RPMI7951 (cell line): ENCODE measurements around the gene FIBCD1. TPM values are rescaled to one million over a fixed set of nuclear protein-coding genes. Genes with fewer than 3 reads are reported as not detected.

ENCODE experiments used
- DNase-seq: peaks from one replicate; pipeline ENCODE4 v3.0.0-alpha.2; 2012; ENCODE audit warnings: low read depth
- total RNA-seq: library from RNA; depleted of rRNA; stranded (reverse); fragments of >200 nt; shearing (Covaris generic); gene quantifications from 2 replicates; pipeline ENCODE4 v1.2.3, GENCODE V29; 2014; rRNA removed

FIBCD1 gene, protein sequence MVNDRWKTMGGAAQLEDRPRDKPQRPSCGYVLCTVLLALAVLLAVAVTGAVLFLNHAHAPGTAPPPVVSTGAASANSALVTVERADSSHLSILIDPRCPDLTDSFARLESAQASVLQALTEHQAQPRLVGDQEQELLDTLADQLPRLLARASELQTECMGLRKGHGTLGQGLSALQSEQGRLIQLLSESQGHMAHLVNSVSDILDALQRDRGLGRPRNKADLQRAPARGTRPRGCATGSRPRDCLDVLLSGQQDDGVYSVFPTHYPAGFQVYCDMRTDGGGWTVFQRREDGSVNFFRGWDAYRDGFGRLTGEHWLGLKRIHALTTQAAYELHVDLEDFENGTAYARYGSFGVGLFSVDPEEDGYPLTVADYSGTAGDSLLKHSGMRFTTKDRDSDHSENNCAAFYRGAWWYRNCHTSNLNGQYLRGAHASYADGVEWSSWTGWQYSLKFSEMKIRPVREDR
- total RNA-seq = 15.6 and 16.9 TPM in 2 replicates

DNA sequence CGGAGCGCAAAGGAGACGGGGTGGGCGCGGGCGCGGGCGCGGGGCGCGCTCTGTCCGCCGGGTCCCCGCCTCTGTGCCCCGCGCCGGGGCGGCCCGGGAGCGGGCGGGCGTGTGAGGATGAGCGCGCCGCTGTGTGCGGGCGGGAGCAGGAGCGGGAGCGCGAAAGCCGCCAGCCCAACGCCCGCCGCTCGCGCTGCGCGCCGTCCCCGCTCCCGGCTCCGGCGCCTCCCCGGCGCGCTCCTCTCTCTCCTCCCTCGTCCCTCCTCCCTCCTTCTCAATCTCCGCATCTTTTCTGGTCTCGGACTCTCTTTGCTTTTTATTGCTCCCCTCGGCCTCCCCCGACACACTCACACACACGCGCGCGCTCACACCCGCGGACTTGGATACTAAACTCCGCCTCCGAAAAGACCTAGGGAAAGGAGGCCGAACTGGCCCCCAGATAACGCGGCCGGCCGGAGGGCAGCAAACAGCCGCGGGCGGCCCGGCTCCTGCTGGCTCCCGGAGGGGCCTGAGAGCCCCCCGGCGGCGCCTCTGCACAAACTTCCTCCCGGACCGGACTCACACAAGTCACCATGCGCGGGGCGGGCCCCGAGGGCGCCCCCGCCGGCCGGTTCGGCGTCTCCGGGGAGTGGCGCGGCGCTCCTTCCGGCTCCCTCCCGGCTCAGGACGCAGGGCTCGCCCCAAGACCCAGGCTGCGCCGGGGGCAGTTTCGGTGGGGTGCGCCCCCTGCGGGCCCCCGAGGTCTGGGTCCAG, at the start of gene FIBCD1:
Gene FIBCD1, minus strand, starts transcription at position 596 of the 753 bp plus-strand sequence. CDS start 640 bp downstream, outside the sequence.
- peak; percentile 42 for DNase-seq

GRCh38 chr9:130988400-130988747, 49.3 kb upstream of the FIBCD1 start:
- no peak for DNase-seq

- DNase-seq = no peak
These were observed 48.8 kb upstream of the FIBCD1 start for GRCh38 chr9:130987738-130988399.

- no peak for DNase-seq
These were observed 48.0 kb upstream of the FIBCD1 start for GRCh38 chr9:130987054-130987453.

- no peak for DNase-seq
These were observed 47.4 kb upstream of the FIBCD1 start for GRCh38 chr9:130986356-130986965.

GRCh38 chr9:130985606-130986162, 46.6 kb upstream of the FIBCD1 start:
- DNase-seq = no peak

GRCh38 chr9:130985029-130985428, 46.0 kb upstream of the FIBCD1 start:
- no peak for DNase-seq

DNA sequence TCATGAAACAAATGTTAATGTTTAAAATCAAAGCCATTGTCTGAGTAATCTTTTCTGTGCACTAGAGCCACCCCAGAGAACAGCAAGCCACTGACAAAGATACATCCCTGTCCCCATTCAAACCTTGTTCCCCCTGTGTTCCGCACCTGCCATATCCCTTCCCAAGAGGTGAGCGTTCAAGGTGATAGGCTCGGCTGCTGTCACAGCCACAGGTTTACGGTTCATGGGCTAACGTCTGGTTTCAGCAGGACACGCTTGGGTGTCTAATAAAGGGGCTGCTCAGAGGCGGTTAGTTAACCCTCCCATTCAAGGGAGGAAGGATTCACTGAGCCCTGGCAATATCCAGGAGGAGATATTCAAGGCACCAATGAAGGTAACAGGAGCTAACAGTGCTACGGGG, 45.5 kb upstream of the FIBCD1 start:
- DNase-seq = no peak

- DNase-seq = no peak
These were observed 44.9 kb upstream of the FIBCD1 start for GRCh38 chr9:130983970-130984369.

- DNase-seq = no peak
These were observed 44.3 kb upstream of the FIBCD1 start for GRCh38 chr9:130983359-130983670.

DNA sequence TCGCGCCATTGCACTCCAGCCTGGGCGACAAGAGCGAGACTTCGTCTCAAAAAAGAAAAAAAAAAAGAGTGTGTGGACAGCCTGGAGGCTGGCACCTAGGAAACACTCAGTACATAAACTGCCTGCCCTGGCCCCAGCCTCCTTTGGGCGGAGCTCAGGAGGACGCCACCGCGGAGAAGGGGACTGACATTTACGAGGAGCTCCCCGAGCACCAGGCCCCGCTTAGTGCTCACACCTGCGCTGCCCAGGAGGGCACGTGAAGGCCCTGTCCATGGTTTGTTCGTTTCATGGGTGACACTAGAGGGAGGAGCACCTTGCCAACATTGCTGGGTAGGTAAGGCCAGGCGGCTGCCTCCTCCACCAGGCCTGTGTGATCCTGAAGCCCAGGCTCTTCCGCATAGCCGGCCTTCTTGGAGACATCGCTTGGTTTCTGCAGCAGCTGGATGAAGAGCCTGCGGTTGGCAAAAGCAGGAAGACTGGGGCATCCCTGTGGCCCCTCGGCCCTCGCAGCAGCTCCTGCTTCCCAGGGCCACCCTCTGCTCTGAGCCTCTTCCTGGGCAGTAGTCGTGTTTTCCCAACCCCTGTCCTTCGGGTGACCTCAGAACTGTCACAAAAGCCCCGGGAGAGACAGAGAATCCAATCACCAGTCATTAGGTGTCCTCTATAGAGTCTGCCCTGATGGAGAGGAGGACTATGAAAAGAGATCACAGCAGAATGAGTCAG, 43.8 kb upstream of the FIBCD1 start:
- DNase-seq = no peak

DNA sequence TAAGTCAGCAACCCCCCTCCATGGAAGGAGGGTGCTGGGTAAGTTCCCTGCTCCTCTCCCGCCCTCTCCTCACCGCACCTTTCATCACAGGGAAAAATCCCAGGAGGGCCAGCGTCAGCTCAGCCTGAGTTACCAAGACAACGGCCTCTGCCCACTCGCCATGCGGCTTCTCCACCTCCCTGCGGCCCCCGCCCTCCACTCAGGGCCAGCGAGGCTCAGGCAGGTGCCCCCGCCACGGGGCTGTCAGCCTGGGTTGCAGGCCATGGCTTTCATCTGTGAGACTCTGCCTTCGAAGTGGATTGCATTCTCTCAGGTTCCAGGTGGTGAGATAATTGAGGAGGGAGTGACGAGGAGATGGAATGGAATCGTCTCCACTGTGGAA, 42.7 kb upstream of the FIBCD1 start:
- DNase-seq = no peak

DNA sequence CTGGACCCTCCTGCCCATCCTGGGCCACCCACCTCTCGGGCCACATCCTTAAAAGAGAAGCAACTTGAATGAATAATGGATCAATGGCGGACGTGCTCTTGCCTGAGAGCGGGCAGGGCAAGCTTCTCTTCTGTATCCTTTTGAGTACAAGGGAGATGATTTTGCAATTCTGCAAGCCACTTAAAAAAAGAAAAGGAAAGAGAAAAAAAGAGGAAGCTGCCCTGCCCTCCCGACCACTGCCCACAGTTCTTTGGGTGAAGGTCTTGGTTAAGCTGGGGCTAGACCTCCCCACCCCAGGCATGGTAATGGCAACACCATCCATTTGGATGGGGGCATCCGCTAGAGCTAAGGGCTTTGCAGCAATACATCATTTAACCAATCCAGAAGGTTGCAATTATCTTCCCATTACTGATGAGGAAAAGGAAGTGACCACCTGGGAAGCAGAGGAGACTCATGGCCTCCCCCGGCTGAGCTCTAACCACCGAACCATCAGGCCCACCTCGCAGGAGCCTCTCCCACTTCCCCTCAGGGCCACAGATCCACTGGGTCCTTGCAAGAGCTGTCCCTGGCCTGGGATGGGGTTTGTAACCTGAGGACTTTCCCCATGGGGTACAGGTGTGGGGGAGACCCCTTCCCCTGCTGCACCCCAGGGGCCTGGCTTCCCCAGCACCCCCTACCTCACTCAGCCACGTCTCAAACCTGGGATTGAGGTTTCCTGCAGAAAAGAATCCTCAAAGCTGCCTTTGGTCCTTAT, 42.1 kb upstream of the FIBCD1 start:
- DNase-seq = no peak

DNA sequence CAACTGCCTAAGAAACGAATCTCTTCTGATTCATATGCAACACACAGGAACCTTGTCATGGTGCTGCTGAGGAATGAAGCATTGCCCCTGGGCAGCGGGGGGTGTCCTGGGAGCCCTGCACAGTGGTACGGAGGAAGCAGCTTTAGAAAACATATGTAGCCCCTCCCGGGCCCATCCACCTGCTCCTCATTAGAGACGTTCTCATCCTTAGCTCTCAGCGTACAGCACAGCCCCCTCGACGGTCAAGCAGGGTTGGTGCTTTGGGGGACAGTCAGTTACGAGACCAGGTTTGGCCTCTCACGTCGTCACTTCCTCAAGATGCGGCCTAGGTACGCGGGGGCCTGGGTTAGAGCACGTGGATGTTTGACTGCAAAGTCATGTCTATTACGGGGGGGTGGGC, 41.5 kb upstream of the FIBCD1 start:
- no peak for DNase-seq

- no peak for DNase-seq
These were observed 40.7 kb upstream of the FIBCD1 start for GRCh38 chr9:130979591-130980385.

GRCh38 chr9:130977811-130978221, 38.8 kb upstream of the FIBCD1 start:
- DNase-seq = no peak

DNA sequence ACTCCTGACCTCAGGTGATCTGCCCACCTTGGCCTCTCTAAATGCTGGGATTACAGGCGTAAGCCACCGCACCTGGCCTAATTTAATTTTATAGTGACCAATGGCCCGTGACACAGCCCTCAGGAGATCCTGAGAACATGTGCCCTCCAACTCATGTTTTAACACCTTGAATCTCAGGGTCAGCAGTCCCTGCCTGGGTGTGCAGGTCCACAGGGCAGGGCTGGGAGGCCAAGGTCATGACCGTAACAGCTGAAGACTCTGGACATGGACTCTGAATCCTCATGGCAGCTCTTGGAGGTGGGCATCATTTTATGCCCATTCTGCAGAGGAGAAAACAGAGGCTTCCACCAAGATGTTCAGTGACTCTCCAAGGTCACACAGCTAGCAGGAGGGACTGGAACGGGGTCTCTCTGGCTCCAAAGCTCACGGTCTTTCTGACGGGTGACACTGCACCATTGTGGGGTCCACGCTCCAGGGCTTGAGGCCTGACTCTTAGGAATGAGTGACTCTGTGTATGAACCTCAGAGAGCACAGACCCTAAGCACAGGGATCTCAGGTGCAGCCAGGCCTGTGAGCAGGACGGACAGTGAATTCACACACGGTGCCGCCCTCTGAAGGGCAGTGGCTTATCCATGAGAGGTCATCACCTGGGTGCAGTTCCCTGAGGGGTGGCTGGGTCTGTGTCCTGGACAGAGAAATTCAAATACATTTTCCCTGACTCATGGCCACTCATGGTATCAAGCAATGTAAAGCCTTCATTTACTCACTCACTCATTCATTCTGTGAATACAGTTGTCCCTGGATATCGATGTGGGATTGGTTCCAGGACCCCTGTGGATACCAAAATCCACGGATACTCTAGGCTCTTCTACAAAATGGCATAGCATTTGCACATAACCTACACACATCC, 37.1 kb upstream of the FIBCD1 start:
- no peak for DNase-seq

DNA sequence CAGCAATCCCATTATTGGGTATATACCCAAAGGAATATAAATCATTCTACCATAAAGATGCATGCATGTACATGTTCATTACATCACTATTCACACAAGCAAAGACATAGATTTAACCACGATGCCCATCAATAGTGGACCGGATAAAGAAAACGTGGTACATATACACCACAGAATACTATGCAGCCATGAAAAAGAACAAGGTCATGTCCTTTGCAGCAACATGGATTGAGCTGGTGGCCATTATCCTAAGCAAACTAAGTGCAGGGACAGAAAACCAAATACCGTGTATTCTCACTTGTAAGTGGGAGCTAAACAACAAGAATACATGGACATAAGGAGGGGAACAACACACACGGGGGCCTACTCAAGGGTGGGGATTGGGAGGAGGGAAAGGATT, 36.1 kb upstream of the FIBCD1 start:
- DNase-seq = no peak

DNA sequence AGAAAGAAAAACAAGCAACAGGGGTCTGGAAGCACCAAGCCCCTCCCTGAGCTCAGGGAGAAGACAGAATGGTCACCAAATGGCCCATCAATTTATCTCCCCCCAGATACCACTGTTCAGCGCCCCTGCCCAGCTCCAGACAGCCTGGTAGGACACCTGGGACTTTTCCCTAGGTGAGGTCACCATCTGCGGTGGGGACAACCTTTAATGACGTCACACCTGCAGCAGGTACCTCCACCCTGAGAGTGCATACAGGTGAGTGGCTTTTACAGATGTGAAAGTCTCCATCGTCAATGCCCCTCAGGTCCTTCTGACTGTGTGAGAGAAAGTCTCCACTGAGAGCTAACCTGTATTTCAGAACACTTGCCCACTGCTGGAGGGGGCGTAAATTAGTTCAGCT, 35.6 kb upstream of the FIBCD1 start:
- DNase-seq = no peak
